SH-SY5Y (cell line): Measurements from ENCODE around the gene PLAAT2.

Experiments used
- GATA2 ChIP-seq: IDR thresholded peaks from 2 replicates; pipeline ENCODE4 v1.6.1; 2011; ENCODE audit warnings: mild to moderate bottlenecking, low read depth, low read length
- GATA3 ChIP-seq: IDR thresholded peaks from 2 replicates; pipeline ENCODE4 v1.6.1; 2011; ENCODE audit warnings: low read depth, mild to moderate bottlenecking, low read length, moderate library complexity

DNA sequence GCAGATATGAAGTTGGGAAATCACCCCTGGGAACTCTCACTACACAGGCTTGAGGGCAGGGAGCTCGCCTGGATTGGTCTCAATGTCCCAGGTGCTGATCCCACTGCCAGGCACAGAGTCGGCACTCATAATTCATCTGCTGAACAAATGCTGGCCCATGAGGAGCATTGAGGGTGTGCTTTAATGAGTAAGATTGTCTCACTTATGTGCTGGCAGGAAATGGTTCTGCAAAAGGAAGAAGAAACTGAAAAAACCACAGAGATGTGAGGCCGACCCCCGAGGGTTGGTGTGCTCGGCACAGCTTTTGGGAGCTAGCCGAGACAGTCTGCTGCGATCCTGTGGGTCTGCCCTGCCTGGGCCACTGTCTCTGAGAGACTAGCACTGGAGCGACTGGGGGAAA is 9.4 kb downstream of the PLAAT2 start:
- TF ChIP-seq GATA2 (no peak), GATA3 (no peak)
